Bronchial epithelial cell (primary cell): ENCODE data around the gene MPV17L. TPM values are rescaled to one million over a fixed set of nuclear protein-coding genes. Genes with fewer than 3 reads are reported as not detected.
"Not testable (repeated sequence)": the region's sequence is repeated elsewhere in the genome, so short reads cannot be mapped to it uniquely, and the experiment has no call there.

Source experiments
- DNase-seq: peaks from one replicate; pipeline ENCODE4 v3.0.0-alpha.2; 2010; ENCODE audit warnings: low read depth
- FAIRE-seq: peaks from 2 replicates; lab custom pipeline; 2011; peaks lifted over from hg19 to GRCh38; lab: Jason Lieb, UNC
- H3K27me3 ChIP-seq: 2 replicates; pipeline ENCODE4 v1.5.1; 2011; ENCODE audit warnings: low read length; ENCODE audit not compliant: control insufficient read depth, insufficient read depth
- H3K36me3 ChIP-seq: 2 replicates; pipeline ENCODE4 v1.5.1; 2011; ENCODE audit warnings: low read length; ENCODE audit not compliant: control insufficient read depth, insufficient read depth
- H3K4me3 ChIP-seq: 2 replicates; pipeline ENCODE4 v1.5.1; 2011; ENCODE audit warnings: mild to moderate bottlenecking, low read depth, low read length, control low read depth
- total RNA-seq: library from RNA; depleted of rRNA; stranded (reverse); fragments of >200 nt; gene quantifications from 2 replicates; pipeline ENCODE4 v1.2.1, GENCODE V29; 2014
- TF ChIP-seq, protein P1 (sequence below): IDR thresholded peaks from 2 replicates; pipeline ENCODE4 v1.5.1; 2011; ENCODE audit warnings: mild to moderate bottlenecking, moderate library complexity, low read length, control low read depth, inconsistent platforms; ENCODE audit not compliant: insufficient read depth, severe bottlenecking

Gene MPV17L
- total RNA-seq, 1 donor from 2014 or later = 0.53 TPM

DNA sequence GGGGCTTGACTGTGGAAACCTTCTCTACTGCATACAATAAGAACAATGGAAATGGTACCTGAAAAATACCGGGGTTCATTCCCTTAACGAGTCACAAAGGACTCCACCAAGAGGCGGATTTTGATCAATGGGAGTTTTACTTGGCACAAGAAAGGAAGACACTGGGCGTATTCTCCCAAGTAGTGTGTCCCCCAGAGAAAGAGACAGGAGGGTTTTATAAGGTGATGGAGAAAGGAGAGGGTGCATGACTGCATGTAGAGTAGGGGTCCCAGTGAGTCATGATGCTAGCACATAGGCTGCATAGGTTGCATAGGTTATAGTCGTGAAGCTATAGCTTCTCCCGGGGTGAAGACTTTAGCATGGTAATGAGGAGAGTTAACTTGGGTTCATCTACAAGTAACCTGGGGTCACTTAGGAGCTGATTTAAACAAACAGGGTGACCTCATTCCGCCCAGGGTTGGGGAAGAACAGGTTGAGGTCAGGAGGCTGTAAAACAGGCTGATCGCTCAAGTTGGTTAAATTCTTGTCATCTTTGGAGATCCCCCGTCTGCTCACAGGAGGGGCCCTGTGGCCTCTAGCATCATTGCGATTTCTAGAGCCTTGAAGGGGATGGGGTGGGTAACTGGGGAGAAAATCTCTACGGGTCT is 1.5 kb downstream of the MPV17L start:
- Histone ChIP-seq H3K4me3 (no peak overlapping the region), H3K27me3 (no peaks in the 10 kb centered on the region), H3K36me3 (no peaks in the 10 kb centered on the region)
- TF ChIP-seq, protein P1, sequence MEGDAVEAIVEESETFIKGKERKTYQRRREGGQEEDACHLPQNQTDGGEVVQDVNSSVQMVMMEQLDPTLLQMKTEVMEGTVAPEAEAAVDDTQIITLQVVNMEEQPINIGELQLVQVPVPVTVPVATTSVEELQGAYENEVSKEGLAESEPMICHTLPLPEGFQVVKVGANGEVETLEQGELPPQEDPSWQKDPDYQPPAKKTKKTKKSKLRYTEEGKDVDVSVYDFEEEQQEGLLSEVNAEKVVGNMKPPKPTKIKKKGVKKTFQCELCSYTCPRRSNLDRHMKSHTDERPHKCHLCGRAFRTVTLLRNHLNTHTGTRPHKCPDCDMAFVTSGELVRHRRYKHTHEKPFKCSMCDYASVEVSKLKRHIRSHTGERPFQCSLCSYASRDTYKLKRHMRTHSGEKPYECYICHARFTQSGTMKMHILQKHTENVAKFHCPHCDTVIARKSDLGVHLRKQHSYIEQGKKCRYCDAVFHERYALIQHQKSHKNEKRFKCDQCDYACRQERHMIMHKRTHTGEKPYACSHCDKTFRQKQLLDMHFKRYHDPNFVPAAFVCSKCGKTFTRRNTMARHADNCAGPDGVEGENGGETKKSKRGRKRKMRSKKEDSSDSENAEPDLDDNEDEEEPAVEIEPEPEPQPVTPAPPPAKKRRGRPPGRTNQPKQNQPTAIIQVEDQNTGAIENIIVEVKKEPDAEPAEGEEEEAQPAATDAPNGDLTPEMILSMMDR = no peak
- DNase-seq = no peak
- no peak for FAIRE-seq

DNA sequence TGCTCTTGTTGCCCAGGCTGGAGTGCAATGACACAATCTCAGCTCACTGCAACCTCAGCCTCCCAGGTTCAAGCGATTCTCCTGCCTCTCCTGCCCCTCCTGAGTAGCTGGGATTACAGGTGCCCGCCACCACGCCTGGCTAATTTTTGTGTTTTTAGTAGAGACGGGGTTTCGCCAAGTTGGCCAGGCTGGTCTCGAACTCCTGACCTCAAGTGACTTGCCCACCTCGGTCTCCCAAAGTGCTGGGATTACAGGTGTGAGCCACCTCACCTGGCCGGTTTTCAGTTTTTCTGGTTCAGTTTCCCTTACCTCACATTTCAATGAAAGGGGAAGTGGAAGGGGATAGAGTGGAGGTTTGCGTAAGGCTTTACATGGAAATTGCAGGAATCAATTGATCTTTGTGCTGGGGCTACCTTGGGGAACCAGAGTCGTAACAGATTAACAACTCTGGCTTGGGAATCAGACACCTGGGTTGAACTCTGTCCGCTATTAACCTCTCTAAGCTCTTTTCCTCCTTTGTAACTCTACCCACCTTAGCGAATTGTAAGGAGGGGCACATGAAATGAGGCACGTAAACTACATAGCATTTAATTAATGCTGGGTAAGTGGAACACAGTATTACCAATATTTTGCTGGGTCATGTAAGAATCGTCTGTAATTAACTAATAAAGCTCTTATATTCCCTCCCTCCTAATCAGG is 3.2 kb downstream of the MPV17L start:
- Histone ChIP-seq H3K27me3 (no peaks in the 10 kb centered on the region), H3K36me3 (no peaks in the 10 kb centered on the region), H3K4me3 (no peak overlapping the region)
- TF ChIP-seq, protein P1 = no peak
- no peak for DNase-seq
- FAIRE-seq = no peak

DNA sequence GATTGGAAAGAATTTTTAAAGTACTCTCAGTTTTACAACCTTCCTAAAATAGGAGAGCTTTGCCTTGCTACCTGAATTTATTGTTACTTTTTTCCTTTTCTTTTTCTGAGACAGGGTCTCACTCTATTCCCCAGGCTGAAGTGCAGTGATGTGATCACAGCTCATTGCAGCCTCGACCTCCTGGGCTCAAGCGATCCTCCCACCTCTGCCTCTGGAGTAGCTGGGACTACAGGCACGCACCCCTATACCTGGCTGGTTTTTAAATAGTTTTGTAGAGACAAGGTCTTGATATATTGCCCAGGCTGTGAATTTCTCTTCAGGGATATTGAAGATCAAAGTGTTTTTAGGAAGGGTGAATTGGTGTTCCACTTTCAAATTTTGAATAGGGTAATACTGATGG is 3.8 kb downstream of the MPV17L start:
- DNase-seq = no peak
- no peak overlapping the region for H3K4me3 ChIP-seq
- no peaks in the 10 kb centered on the region for H3K27me3 ChIP-seq
- H3K36me3 ChIP-seq = no peaks in the 10 kb centered on the region
- no peak for FAIRE-seq
- TF ChIP-seq, protein P1 = no peak

DNA sequence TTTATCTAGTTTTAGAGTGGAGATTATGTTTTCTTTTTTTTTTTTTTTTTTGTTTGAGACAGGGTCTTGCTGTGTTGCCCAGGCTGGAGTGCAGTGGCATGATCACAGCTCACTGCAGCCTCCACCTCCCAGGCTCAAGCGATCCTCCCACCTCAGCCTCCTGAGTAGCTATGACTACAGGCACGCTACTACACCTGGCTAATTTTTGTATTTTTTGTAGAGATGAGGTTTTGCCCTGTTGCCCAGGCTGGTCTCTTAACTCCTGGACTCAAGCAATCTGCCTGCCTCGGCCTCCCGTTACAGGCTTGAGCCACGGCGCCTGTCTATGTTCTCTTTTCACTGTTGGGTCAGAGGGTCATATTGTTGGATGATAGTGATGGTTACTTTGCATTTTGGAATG is 4.8 kb downstream of the MPV17L start:
- H3K27me3 ChIP-seq, FAIRE-seq, H3K36me3 ChIP-seq, DNase-seq, H3K4me3 ChIP-seq: not testable (repeated sequence)

DNA sequence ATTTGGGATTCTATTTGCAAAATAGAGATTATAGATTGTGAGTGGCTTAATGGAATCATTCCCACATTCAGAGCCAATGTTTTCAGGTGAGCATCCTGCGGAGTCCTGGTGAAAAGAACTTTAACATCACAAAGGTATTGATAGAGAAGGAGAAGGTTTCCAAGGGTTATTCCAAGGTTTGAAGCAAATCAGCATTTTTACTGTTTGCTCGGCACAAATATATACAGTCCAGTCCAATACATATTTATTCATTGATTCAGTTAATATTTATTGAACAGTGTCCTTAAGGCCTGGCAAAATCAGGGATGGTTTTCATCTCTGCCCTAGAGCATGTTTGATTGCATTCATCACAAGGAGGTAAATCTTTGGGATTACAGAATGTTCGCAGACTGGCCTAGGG is 6.4 kb downstream of the MPV17L start:
- FAIRE-seq (no peak), DNase-seq (no peak)
- Histone ChIP-seq H3K4me3 (no peak overlapping the region), H3K27me3 (no peaks in the 10 kb centered on the region), H3K36me3 (no peaks in the 10 kb centered on the region)
- TF ChIP-seq, protein P1 = no peak

DNA sequence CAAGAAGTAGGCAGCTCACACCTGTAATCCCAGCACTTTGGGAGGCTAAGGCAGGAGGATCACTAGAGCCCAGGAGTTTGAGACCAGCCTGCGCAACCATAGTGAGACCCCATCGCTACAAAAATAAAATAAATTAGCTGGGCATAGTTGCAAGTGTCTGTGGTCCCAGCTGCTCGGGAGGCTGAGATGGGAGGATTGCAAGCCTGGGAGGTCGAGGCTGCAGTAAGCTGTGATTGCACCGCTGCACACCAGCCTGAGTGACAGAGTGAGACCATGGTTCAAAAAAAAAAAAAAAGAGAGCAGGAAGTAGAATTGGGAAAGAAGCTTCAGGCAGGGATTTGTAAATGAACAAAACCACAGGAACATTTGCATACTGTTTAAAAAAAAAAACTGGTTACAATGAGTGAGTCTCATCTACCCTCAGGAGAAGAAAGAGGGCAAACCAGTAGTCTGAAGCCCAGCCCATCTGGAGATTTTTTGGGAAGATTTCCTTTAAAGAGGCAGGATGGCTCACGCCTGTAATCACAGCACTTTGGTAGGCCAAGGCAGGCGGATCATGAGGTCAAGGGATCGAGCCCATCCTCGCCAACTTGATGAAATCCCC is 7.9 kb downstream of the MPV17L start:
- no peaks in the 10 kb centered on the region for H3K36me3 ChIP-seq
- peak; percentile 74 for DNase-seq
- no peak overlapping the region for H3K4me3 ChIP-seq
- TF ChIP-seq, protein P1 = no peak
- FAIRE-seq = no peak
- no peaks in the 10 kb centered on the region for H3K27me3 ChIP-seq

DNA sequence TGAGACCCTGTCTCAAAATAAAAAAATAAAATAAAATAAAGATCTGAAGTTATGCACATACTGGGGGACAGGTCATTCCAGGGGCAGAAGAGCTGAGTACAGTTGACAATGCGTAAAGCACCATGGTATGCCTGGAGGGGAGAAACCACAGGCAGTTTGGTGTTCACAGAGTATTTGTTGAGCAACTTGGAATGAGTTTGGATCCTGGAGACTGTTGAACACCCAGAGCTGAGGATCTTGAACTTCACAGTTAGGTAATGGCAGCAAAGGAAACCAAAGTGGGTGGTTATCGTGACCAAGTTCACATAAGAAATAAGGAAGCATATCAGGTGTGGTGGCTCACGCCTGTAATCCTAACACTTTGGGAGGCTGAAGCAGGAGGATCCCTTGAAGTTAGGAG is 8.5 kb downstream of the MPV17L start:
- H3K4me3 ChIP-seq, H3K36me3 ChIP-seq, FAIRE-seq, H3K27me3 ChIP-seq, DNase-seq: not testable (repeated sequence)
